Loucy (cell line): ENCODE measurements around the gene LXN.

Experiments used
- H2AFZ ChIP-seq: fragments of 200-600 bp; sonication (generic); 2 replicates; pipeline ENCODE4 v1.6.0; 2016; ENCODE audit warnings: antibody characterized with exemption, mild to moderate bottlenecking, low read length, moderate library complexity
- H3F3A ChIP-seq: fragments of 200-600 bp; 2 replicates; pipeline ENCODE4 v1.6.0; 2016; ENCODE audit warnings: antibody characterized with exemption, low read depth, mild to moderate bottlenecking
- H3K27me3 ChIP-seq: fragments of 200-600 bp; sonication (generic); 2 replicates; pipeline ENCODE4 v1.6.1; 2014; ENCODE audit warnings: low read length, mild to moderate bottlenecking; ENCODE audit not compliant: insufficient read depth, poor library complexity, severe bottlenecking
- H3K36me3 ChIP-seq: fragments of 200-600 bp; sonication (generic); 2 replicates; pipeline ENCODE4 v1.6.1; 2016; ENCODE audit warnings: low read length; ENCODE audit not compliant: insufficient read depth
- H3K4me1 ChIP-seq: fragments of 200-600 bp; sonication (generic); 2 replicates; pipeline ENCODE4 v1.5.1; 2014; ENCODE audit warnings: low read length, mild to moderate bottlenecking; ENCODE audit not compliant: insufficient read depth, poor library complexity, severe bottlenecking
- H3K4me2 ChIP-seq: fragments of 200-600 bp; sonication (generic); 2 replicates; pipeline ENCODE4 v1.6.0; 2014; ENCODE audit warnings: antibody characterized with exemption, low read length, low read depth, mild to moderate bottlenecking; ENCODE audit not compliant: poor library complexity, severe bottlenecking
- H3K4me3 ChIP-seq: fragments of 200-600 bp; sonication (generic); 2 replicates; pipeline ENCODE4 v1.5.1; 2014; ENCODE audit warnings: low read length, mild to moderate bottlenecking, mixed read lengths; ENCODE audit not compliant: poor library complexity, severe bottlenecking
- H3K79me2 ChIP-seq: fragments of 200-600 bp; sonication (generic); 2 replicates; pipeline ENCODE4 v1.6.1; 2014; ENCODE audit warnings: low read length; ENCODE audit not compliant: insufficient read depth
- H3K9ac ChIP-seq: fragments of 200-600 bp; sonication (generic); 2 replicates; pipeline ENCODE4 v1.6.0; 2014; ENCODE audit warnings: mild to moderate bottlenecking, low read depth, low read length, moderate library complexity; ENCODE audit not compliant: poor library complexity, severe bottlenecking
- H3K9me2 ChIP-seq: fragments of 200-600 bp; sonication (generic); replicated peaks from 2 replicates; pipeline ENCODE4 v1.6.1; 2016; ENCODE audit warnings: low read depth, low read length, mixed read lengths
- H3K9me3 ChIP-seq: fragments of 200-600 bp; sonication (generic); 2 replicates; pipeline ENCODE4 v1.6.1; 2014; ENCODE audit warnings: mild to moderate bottlenecking, antibody characterized with exemption, low read length, low read depth; ENCODE audit not compliant: insufficient read depth
- H4K20me1 ChIP-seq: fragments of 200-600 bp; sonication (generic); 2 replicates; pipeline ENCODE4 v1.6.0; 2014; ENCODE audit warnings: antibody characterized with exemption, low read length, mild to moderate bottlenecking; ENCODE audit not compliant: insufficient read depth, poor library complexity, severe bottlenecking
- CTCF ChIP-seq: fragments of 200-600 bp; sonication (generic); conservative IDR thresholded peaks from 2 replicates; pipeline ENCODE4 v1.5.1; 2014; ENCODE audit warnings: mild to moderate bottlenecking, antibody characterized with exemption, low read length
- EZH2phosphoT487 ChIP-seq: fragments of 200-600 bp; IDR thresholded peaks from 2 replicates; pipeline ENCODE4 v1.6.1; 2018; ENCODE audit warnings: antibody characterized with exemption, mild to moderate bottlenecking, moderate library complexity, borderline replicate concordance

Gene LXN

GRCh38 chr3:158702815-158703481, 30.5 kb upstream of the LXN start:
- H3K9ac ChIP-seq: no peak overlapping the region
- no peaks in the 10 kb centered on the region for H3K9me3 ChIP-seq
- TF ChIP-seq CTCF (no peak), EZH2phosphoT487 (no peak)
- H3K36me3 ChIP-seq: peaks cover 5% of the 10 kb centered on the region; the same call in 1 of the 2 replicates
- H3K4me2 ChIP-seq: no peak overlapping the region
- no peaks in the 10 kb centered on the region for H3K27me3 ChIP-seq
- no peaks in the 10 kb centered on the region for H3F3A ChIP-seq
- no peak overlapping the region for H2AFZ ChIP-seq
- H3K79me2 ChIP-seq: no peaks in the 10 kb centered on the region
- no peaks in the 10 kb centered on the region for H3K9me2 ChIP-seq
- no peaks in the 10 kb centered on the region for H3K4me1 ChIP-seq
- no peak overlapping the region for H3K4me3 ChIP-seq
- H4K20me1 ChIP-seq: no peaks in the 10 kb centered on the region

- H3K27me3 ChIP-seq: no peaks in the 10 kb centered on the region
- H3F3A ChIP-seq: no peaks in the 10 kb centered on the region
- H3K9me3 ChIP-seq: no peaks in the 10 kb centered on the region
- no peaks in the 10 kb centered on the region for H3K4me1 ChIP-seq
- H4K20me1 ChIP-seq: no peaks in the 10 kb centered on the region
- TF ChIP-seq EZH2phosphoT487: no peak
- TF ChIP-seq CTCF: no peak
- no peak overlapping the region for H3K9ac ChIP-seq
- H3K9me2 ChIP-seq: no peaks in the 10 kb centered on the region
- H3K4me3 ChIP-seq: no peak overlapping the region
- H2AFZ ChIP-seq: no peak overlapping the region
- no peak overlapping the region for H3K4me2 ChIP-seq
- 0 out of 2 replicates have a peak, but pooled peaks cover 3% of the 10 kb centered on the region for H3K36me3 ChIP-seq
- no peaks in the 10 kb centered on the region for H3K79me2 ChIP-seq
These were observed 29.1 kb upstream of the LXN start for GRCh38 chr3:158701420-158702065.

GRCh38 chr3:158700559-158700958, 28.1 kb upstream of the LXN start:
- Histone ChIP-seq H3K4me2 (no peak overlapping the region), H3K36me3 (0 out of 2 replicates have a peak, but pooled peaks cover 3% of the 10 kb centered on the region), H3K4me3 (no peak overlapping the region), H4K20me1 (no peaks in the 10 kb centered on the region), H3F3A (no peaks in the 10 kb centered on the region), H3K4me1 (no peaks in the 10 kb centered on the region), H2AFZ (no peak overlapping the region), H3K27me3 (no peaks in the 10 kb centered on the region), H3K9me2 (no peaks in the 10 kb centered on the region), H3K79me2 (no peaks in the 10 kb centered on the region), H3K9me3 (no peaks in the 10 kb centered on the region), H3K9ac (no peak overlapping the region)
- no peak for TF ChIP-seq EZH2phosphoT487
- no peak for TF ChIP-seq CTCF
